GM08714 (cell line): ENCODE data around the gene NPTX1.

Source experiments
- H3K4me3 ChIP-seq: fragments of 200-500 bp; sonication (Bioruptor generic); 2 replicates; pipeline ENCODE4 v1.5.1; 2014; ENCODE audit warnings: mild to moderate bottlenecking, low read length, inconsistent platforms
- ZNF274 ChIP-seq: IDR thresholded peaks from 2 replicates; pipeline ENCODE4 v1.6.1; 2012; ENCODE audit warnings: mild to moderate bottlenecking, low read depth, low read length

Gene NPTX1

GRCh38 chr17:80443498-80443897 is 32.9 kb downstream of the NPTX1 start:
- no peak overlapping the region for H3K4me3 ChIP-seq
- TF ChIP-seq ZNF274, result no peak

GRCh38 chr17:80442764-80443163 is 33.6 kb downstream of the NPTX1 start:
- TF ChIP-seq ZNF274, result no peak
- H3K4me3 ChIP-seq, result no peak overlapping the region

- H3K4me3 ChIP-seq, result no peak overlapping the region
- no peak for TF ChIP-seq ZNF274
Measured at GRCh38 chr17:80442323-80442659, 34.1 kb downstream of the NPTX1 start.

- H3K4me3 ChIP-seq, result no peak overlapping the region
- no peak for TF ChIP-seq ZNF274
Measured at GRCh38 chr17:80441598-80442322, 34.6 kb downstream of the NPTX1 start.

GRCh38 chr17:80441133-80441578 is 35.3 kb downstream of the NPTX1 start:
- no peak for TF ChIP-seq ZNF274
- no peak overlapping the region for H3K4me3 ChIP-seq

GRCh38 chr17:80439499-80439898 is 36.9 kb downstream of the NPTX1 start:
- no peak overlapping the region for H3K4me3 ChIP-seq
- TF ChIP-seq ZNF274, result no peak

GRCh38 chr17:80438806-80439205 is 37.6 kb downstream of the NPTX1 start:
- TF ChIP-seq ZNF274, result no peak
- H3K4me3 ChIP-seq, result no peak overlapping the region

GRCh38 chr17:80437532-80437931 is 38.9 kb downstream of the NPTX1 start:
- TF ChIP-seq ZNF274, result no peak
- no peak overlapping the region for H3K4me3 ChIP-seq

- TF ChIP-seq ZNF274, result no peak
- no peak overlapping the region for H3K4me3 ChIP-seq
Measured at GRCh38 chr17:80433916-80434666, 42.3 kb downstream of the NPTX1 start.

- no peak overlapping the region for H3K4me3 ChIP-seq
- TF ChIP-seq ZNF274, result no peak
Measured at GRCh38 chr17:80432961-80433550, 43.4 kb downstream of the NPTX1 start.

- H3K4me3 ChIP-seq, result no peak overlapping the region
- no peak for TF ChIP-seq ZNF274
Measured at GRCh38 chr17:80432350-80432955, 44.0 kb downstream of the NPTX1 start.

- no peak for TF ChIP-seq ZNF274
- H3K4me3 ChIP-seq, result no peak overlapping the region
Measured at GRCh38 chr17:80431246-80432195, 44.9 kb downstream of the NPTX1 start.

GRCh38 chr17:80430446-80431245 is 45.8 kb downstream of the NPTX1 start:
- no peak overlapping the region for H3K4me3 ChIP-seq
- TF ChIP-seq ZNF274, result no peak
